Ovary (tissue), 9 donors: ENCODE data around the gene ATF7. TPM values are rescaled to one million over a fixed set of nuclear protein-coding genes. Genes with fewer than 3 reads are reported as not detected.

Experiments
- DNase-seq, 5 donors: peaks; one replicate each; pipeline ENCODE4 v3.0.0-alpha.2; 2019 to 2020
- H3K27ac ChIP-seq, 2 donors: fragments of 200-600 bp; one replicate each; pipeline versions ENCODE4 v1.5.1 to v1.8.0; 2019 to 2022
- H3K27me3 ChIP-seq: fragments of 200-600 bp; one replicate; pipeline ENCODE4 v1.8.0; 2022
- H3K36me3 ChIP-seq: fragments of 200-600 bp; sonication (generic); one replicate; pipeline ENCODE4 v1.5.1; 2019
- H3K4me1 ChIP-seq: one replicate; pipeline ENCODE4 v1.8.1; 2013; ENCODE audit warnings: mild to moderate bottlenecking, moderate library complexity; ENCODE audit not compliant: insufficient read depth
- H3K4me3 ChIP-seq: fragments of 200-600 bp; sonication (generic); one replicate; pipeline ENCODE4 v1.5.1; 2017
- H3K9me3 ChIP-seq, 2 donors: fragments of 200-600 bp in 1 of 2; sonication (generic) in 1 of 2; one replicate each; pipeline versions ENCODE4 v1.5.1 to v1.8.1; 2013 to 2019; ENCODE audit warnings: mild to moderate bottlenecking in 1 of 2, moderate library complexity in 1 of 2
- EP300 ChIP-seq: sonication (generic); formaldehyde crosslinking; IDR thresholded peaks from one replicate; pipeline ENCODE4 v1.6.1; 2017; ENCODE audit warnings: antibody characterized with exemption
- POLR2A ChIP-seq: fragments of 450-650 bp; IDR thresholded peaks from one replicate; pipeline ENCODE4 v1.6.1; 2017; ENCODE audit warnings: antibody characterized with exemption, mild to moderate bottlenecking, moderate library complexity
- WGBS, 3 donors: extraction: QIAGEN DNeasy Blood & Tissue Kit in 1 of 3; methylation state at CpG; one replicate each; pipeline versions ENCODE4 v1.1.5 to v1.1.7; 2013 to 2017; 5-methylcytosine and 5-hydroxymethylcytosine counted together
- intact Hi-C, 4 donors: fragments of 100-400 bp; cut with DNase I; formaldehyde crosslinking; loops; one replicate each; pipeline versions ENCODE4 v1.11.0 to v1.15.1; 2022 to 2023
- polyA plus RNA-seq, 2 donors: library from polyadenylated mRNA; stranded (reverse); fragments of 200-250 nt in 1 of 2; fragments of 350-450 nt in 1 of 2; fragmentation: Illumina TruSeq in 1 of 2; extraction: RNeasy Lipid Tissue Mini Kit (QIAGEN cat#74804) in 1 of 2; gene quantifications; one replicate each; pipeline ENCODE4 v1.2.3, GENCODE V29; 2013 to 2014
- total RNA-seq, 7 donors: library from RNA; depleted of rRNA in 2 of 7; stranded (reverse); fragments of >200 nt in 2 of 7; fragmentation: NEBNext Ultra II Directional in 3 of 7; extraction: Animal tissue kit (Norgen Biotek cat#: 25700) in 3 of 7; gene quantifications; one replicate each; pipeline versions ENCODE4 v1.1.0 to v1.2.4, GENCODE V29; 2016 to 2023
- TF ChIP-seq, protein P1 (sequence below), 3 donors: fragments of 450-650 bp in 2 of 3; fragments of 200-600 bp in 1 of 3; IDR thresholded peaks; one replicate each; pipeline versions ENCODE4 v1.5.1 to v1.8.0; 2016 to 2022; ENCODE audit warnings: antibody characterized with exemption in 3 of 3, mild to moderate bottlenecking in 1 of 3
- donor health status: DM: no; HTN: no; CAD: no; lungs with moderate emphysema.
- donor health status: DM: no; HTN: no; CAD: no.
- donor health status: Bipolar disorder and iron deficiency.
- donor health status: DM: yes; HTN: yes; CAD: no.
- donor health status: DM: no; HTN: no; CAD: no.
- donor health status: DM: yes; HTN: yes; CAD: no.

ATF7 gene
- total and polyA plus RNA-seq, 9 donors = 19.8 to 68.5 (median 41.3) TPM

- intact Hi-C loops = no loop called here
- 52 to 62% (median 56%) methylated on average over 2 of the region's 2 CpGs for WGBS, 3 donors
- Histone ChIP-seq H3K4me1 (peaks cover 2% of the 10 kb centered on the region), H3K9me3 (no peaks in the 10 kb centered on the region), H3K4me3 (no peak overlapping the region), H3K27ac (no peak overlapping the region), H3K27me3 (no peaks in the 10 kb centered on the region), H3K36me3 (no peaks in the 10 kb centered on the region)
- DNase-seq = no peak
- TF ChIP-seq, protein P1, sequence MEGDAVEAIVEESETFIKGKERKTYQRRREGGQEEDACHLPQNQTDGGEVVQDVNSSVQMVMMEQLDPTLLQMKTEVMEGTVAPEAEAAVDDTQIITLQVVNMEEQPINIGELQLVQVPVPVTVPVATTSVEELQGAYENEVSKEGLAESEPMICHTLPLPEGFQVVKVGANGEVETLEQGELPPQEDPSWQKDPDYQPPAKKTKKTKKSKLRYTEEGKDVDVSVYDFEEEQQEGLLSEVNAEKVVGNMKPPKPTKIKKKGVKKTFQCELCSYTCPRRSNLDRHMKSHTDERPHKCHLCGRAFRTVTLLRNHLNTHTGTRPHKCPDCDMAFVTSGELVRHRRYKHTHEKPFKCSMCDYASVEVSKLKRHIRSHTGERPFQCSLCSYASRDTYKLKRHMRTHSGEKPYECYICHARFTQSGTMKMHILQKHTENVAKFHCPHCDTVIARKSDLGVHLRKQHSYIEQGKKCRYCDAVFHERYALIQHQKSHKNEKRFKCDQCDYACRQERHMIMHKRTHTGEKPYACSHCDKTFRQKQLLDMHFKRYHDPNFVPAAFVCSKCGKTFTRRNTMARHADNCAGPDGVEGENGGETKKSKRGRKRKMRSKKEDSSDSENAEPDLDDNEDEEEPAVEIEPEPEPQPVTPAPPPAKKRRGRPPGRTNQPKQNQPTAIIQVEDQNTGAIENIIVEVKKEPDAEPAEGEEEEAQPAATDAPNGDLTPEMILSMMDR (IDR thresholded peaks at IDR 0.05) = no peak
- TF ChIP-seq POLR2A (no peak), EP300 (no peak)
Observed at GRCh38 chr12:53476769-53477209, 149.4 kb downstream of the ATF7 start.

DNA sequence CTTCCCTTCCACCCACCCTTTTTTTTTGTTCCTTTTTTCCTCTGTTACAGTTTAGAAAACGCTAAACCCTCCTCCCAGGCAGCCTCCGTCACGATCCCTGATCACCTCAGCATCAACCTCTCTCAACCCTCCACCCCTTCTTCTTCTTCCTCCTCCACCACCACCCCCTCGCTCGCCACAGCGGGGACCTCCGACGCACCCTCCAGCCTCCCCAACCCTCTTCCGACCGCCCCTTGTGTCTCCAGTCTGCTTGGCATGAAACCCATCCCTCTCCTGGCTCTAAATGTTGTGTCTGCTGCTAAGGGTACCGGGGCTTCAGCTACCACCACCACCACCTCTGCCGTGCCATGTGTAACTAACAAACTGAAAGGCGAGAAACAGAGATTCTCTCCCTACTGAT is 151.4 kb downstream of the ATF7 start:
- no peak overlapping the region for H3K27ac ChIP-seq
- no peaks in the 10 kb centered on the region for H3K27me3 ChIP-seq
- TF ChIP-seq, protein P1 (IDR thresholded peaks at IDR 0.05) = no peak
- TF ChIP-seq POLR2A = no peak
- TF ChIP-seq EP300 = no peak
- no peaks in the 10 kb centered on the region for H3K9me3 ChIP-seq
- DNase-seq = no peak
- no peaks in the 10 kb centered on the region for H3K36me3 ChIP-seq
- intact Hi-C loops = no loop called here
- H3K4me1 ChIP-seq = no peaks in the 10 kb centered on the region
- 23 to 44% (median 23%) methylated on average over 13 of the region's 13 CpGs for WGBS, 3 donors
- H3K4me3 ChIP-seq = no peak overlapping the region

GRCh38 chr12:53474077-53474476 is 152.1 kb downstream of the ATF7 start:
- Histone ChIP-seq H3K27ac (no peak overlapping the region), H3K27me3 (no peaks in the 10 kb centered on the region), H3K36me3 (no peaks in the 10 kb centered on the region), H3K4me3 (no peak overlapping the region), H3K4me1 (no peaks in the 10 kb centered on the region), H3K9me3 (no peaks in the 10 kb centered on the region)
- 26 to 33% (median 31%) methylated on average over 2 of the region's 2 CpGs for WGBS, 3 donors
- no peak for DNase-seq
- intact Hi-C loops = no loop called here
- TF ChIP-seq, protein P1 (IDR thresholded peaks at IDR 0.05) = no peak
- TF ChIP-seq EP300 = no peak
- TF ChIP-seq POLR2A = no peak

DNA sequence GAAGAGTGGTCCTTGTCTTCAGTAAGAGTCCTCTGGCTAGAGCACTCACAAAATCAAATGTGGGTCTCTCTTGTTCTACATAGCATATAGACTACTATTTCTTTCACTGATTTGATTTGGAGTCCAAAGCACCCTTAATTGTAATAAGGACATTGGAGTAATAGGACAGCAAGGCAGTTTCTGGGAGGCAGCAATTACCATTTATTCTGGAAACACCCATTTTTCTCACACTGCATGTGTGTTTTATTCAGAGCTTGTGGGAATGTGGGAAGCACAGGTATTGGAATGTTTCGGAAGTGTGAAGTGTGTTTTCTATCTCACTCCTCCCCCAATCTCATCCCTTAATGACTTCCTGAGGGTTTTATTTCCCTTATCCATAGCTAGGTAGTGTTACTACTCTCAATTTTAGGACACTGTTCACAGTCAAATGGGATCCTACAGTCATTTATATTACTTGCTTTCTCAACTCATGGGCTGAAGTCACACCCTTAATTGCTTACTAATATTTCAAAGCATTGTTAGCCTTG is 154.1 kb downstream of the ATF7 start:
- 61 to 81% (median 71%) methylated on average over 1 of the region's 1 CpG for WGBS, 3 donors
- no peak for DNase-seq
- Histone ChIP-seq H3K4me1 (no peaks in the 10 kb centered on the region), H3K27ac (no peak overlapping the region), H3K4me3 (no peak overlapping the region), H3K9me3 (no peaks in the 10 kb centered on the region), H3K27me3 (no peaks in the 10 kb centered on the region), H3K36me3 (no peaks in the 10 kb centered on the region)
- TF ChIP-seq, protein P1 (IDR thresholded peaks at IDR 0.05) = no peak
- TF ChIP-seq EP300 (no peak), POLR2A (no peak)
- intact Hi-C loops = loop anchor here in 1 of 4 donors (2.0 kb wide), 1 partner anchor 17 kb away; no protein-coding TSS in a partner anchor
